ENCODE measurements around the gene GRIA4. TPM values are rescaled to one million over a fixed set of nuclear protein-coding genes. Genes with fewer than 3 reads are reported as not detected.

GRIA4 gene
- total RNA-seq, 2 donors from 2014 or later, result not detected

DNA sequence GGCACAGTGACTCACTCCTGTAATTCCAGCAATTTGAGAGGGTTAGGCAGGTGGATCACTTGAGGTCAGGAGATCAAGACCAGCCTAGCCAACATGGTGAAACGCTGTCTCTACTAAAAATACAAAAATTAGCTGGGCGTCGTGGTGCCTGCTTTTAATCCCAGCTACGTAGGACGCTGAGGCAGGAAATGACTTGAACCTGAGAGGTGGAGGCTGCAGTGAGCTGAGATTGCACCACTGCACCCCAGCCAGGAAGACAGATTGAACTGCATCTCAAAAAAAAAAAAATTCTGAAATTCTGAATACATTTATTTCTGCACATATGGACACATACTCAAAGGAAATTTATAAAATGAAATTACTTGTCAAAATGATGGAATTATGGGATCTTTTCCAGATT lies 103.2 kb downstream of the GRIA4 start:
- Mint-ChIP-seq H3K4me1 (ENCODE audit: low read depth in 2 of 2) (no peaks in the 10 kb centered on the region), H3K36me3 (no peaks in the 10 kb centered on the region), H3K4me3 (no peak overlapping the region), H3K27ac (no peak overlapping the region), H3K9me3 (peaks cover 8% of the 10 kb centered on the region), H3K27me3 (no peaks in the 10 kb centered on the region)
- DNase-seq (ENCODE audit: low spot score) (no peak), ATAC-seq (no peak)

DNA sequence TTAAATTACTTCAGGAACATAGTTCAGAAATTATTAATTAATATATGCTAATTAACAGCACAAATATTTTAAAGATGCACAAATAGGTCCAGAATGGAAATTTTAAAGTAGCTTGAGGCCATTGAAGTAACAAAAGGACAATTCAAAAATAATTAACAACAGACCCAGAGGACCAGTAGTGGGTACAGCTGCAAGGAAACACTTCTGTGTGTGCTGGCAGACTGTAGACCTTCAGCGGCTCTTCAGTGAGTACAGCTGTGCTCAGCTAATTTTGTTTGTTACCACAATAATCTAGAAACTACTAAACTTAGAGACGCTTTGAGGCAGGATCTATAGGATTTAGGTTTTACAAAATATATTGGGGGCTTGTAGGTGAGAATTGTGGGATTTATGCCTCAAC lies 103.8 kb downstream of the GRIA4 start:
- Mint-ChIP-seq H3K36me3 (no peaks in the 10 kb centered on the region), H3K4me3 (no peak overlapping the region)

DNA sequence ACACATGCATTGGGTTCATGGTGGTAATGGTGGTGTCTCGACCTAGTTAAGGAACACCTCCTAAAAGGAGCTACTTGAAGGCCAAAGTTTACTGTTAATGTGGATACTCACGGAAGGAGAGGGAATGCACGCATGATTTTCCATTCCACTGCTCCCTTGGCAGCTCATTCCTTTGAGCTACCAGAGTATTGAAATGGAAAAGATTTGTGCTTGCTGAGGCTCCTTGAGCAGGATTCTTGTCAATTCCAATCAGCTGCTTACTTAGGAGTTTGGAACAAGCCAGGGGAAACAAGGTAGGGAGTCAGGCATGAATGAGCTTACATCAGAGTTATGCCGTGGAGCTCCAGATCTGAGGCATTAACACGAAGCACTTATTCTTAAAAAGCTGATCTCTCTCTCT lies 108.8 kb downstream of the GRIA4 start:
- H3K27me3 Mint-ChIP-seq, result no peaks in the 10 kb centered on the region
- H3K9me3 Mint-ChIP-seq, result peaks cover 3% of the 10 kb centered on the region
- no peak overlapping the region for H3K4me3 Mint-ChIP-seq
- no peaks in the 10 kb centered on the region for H3K4me1 Mint-ChIP-seq (ENCODE audit: low read depth in 2 of 2)
- ATAC-seq (no peak), DNase-seq (ENCODE audit: low spot score) (no peak)
- H3K27ac Mint-ChIP-seq, result no peak overlapping the region
- no peaks in the 10 kb centered on the region for H3K36me3 Mint-ChIP-seq

More for the DNA sequence above, 103.8 kb downstream of the GRIA4 start:
- no peak for DNase-seq (ENCODE audit: low spot score)
- peaks cover 8% of the 10 kb centered on the region for H3K9me3 Mint-ChIP-seq
- no peak overlapping the region for H3K27ac Mint-ChIP-seq
- no peaks in the 10 kb centered on the region for H3K27me3 Mint-ChIP-seq
- ATAC-seq, result no peak
- no peaks in the 10 kb centered on the region for H3K4me1 Mint-ChIP-seq (ENCODE audit: low read depth in 2 of 2)

DNA sequence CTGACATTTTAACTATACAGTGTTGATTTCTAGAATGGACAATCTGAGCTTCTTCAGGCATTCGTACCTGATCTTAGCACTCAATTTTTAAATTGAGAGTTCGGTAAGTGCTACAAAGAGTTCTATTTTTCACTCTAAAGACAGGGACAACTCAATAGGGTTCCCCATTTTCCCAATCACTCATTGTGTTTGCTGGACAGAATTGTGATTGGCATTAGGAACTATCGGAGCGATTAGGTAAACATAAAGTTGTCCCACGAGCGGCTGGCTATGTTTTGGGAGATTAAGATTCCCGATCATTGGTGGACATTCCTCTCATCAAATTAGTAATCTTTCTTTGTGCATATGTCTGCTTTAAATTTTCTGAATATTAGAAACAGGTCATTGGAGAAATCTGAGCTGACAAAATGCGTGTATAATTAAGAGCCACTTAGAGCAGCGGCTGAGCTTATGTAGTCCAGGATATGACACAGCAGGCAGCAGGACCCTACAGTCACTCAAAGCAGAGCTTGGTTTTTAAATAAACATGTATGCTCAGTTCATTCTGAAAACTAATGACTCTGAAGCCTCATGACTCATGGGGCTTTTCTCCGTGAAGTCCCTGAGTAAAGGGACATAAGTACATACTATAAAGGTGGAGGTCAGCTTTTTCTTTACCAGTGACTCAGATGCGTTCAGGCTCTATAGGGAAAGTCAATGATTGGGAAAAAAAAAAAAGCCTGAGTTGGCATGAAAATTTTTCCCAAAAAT lies 109.4 kb downstream of the GRIA4 start:
- DNase-seq (ENCODE audit: low spot score) (no peak), ATAC-seq (no peak)
- Mint-ChIP-seq H3K36me3 (no peaks in the 10 kb centered on the region), H3K4me3 (no peak overlapping the region), H3K4me1 (ENCODE audit: low read depth in 2 of 2) (no peaks in the 10 kb centered on the region), H3K9me3 (peaks cover 3% of the 10 kb centered on the region), H3K27me3 (no peaks in the 10 kb centered on the region), H3K27ac (no peak overlapping the region)

DNA sequence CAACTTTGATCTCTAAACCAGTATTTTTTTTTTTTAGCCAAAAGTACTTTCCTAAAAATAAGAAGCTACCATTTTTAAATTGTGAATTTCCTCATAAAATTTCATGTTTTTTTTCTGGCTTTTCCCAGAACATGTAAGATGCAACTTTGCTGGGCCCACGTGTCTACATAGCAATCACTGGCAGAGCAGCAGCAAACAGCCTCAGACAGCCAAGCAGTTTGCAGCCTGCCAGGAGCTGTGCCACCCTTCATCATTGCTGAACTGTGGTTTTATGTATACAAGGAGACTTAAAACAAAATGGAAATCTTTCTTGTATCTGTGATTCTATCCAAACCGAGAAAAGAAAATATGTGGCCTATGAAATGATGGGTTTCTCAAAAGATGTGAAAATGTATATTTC lies 110.2 kb downstream of the GRIA4 start:
- H3K9me3 Mint-ChIP-seq, result no peaks in the 10 kb centered on the region
- ATAC-seq (no peak), DNase-seq (ENCODE audit: low spot score) (no peak)
- H3K27me3 Mint-ChIP-seq, result no peaks in the 10 kb centered on the region
- H3K4me1 Mint-ChIP-seq (ENCODE audit: low read depth in 2 of 2), result no peaks in the 10 kb centered on the region
- no peak overlapping the region for H3K4me3 Mint-ChIP-seq
- no peaks in the 10 kb centered on the region for H3K36me3 Mint-ChIP-seq
- H3K27ac Mint-ChIP-seq, result no peak overlapping the region

DNA sequence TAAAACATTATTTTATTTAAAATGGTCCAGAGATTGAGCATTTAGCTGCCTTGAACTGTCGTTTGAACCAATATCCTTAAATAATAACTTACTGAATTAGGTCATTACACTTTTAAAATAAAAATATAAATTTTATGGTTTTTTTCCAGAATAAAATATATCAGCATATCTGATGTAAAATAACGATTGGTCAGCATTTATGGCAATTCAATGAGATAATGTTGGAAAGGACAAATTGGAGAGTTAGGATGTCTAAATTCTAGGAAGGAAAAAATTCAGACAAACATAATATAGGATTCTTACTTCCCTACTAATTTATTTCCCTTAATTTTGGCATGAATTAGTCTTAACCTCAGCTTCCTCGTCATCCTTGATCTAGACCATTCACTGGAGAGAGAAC lies 113.4 kb downstream of the GRIA4 start:
- Mint-ChIP-seq H3K4me1 (ENCODE audit: low read depth in 2 of 2) (no peaks in the 10 kb centered on the region), H3K27me3 (no peaks in the 10 kb centered on the region), H3K4me3 (no peak overlapping the region), H3K9me3 (peaks cover 11% of the 10 kb centered on the region), H3K36me3 (no peaks in the 10 kb centered on the region), H3K27ac (no peak overlapping the region)
- no peak for DNase-seq (ENCODE audit: low spot score)
- no peak for ATAC-seq

DNA sequence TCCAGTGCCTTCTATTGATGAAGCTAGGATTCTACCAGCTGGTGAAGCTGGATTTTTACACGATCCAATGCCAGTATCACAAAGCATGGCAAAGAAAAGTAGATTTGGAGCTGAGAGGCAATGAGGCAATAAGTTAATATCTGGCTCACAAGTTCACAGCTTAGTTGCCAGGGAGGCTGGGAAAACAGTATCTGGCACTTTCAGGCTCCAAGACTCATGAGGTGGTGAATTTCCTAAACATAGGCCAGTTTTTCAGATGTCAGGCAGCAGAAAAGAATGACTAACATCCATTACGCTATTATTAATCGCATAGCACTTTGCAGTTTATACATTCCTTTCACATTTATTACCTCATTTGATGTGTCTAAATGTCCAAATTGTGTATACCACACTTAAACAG lies 122.7 kb downstream of the GRIA4 start:
- peaks cover 10% of the 10 kb centered on the region for H3K9me3 Mint-ChIP-seq
- no peaks in the 10 kb centered on the region for H3K27me3 Mint-ChIP-seq
- H3K4me3 Mint-ChIP-seq, result no peak overlapping the region
- H3K27ac Mint-ChIP-seq, result no peak overlapping the region
- DNase-seq (ENCODE audit: low spot score) (no peak), ATAC-seq (no peak)
- H3K36me3 Mint-ChIP-seq, result no peaks in the 10 kb centered on the region
- H3K4me1 Mint-ChIP-seq (ENCODE audit: low read depth in 2 of 2), result no peaks in the 10 kb centered on the region

DNA sequence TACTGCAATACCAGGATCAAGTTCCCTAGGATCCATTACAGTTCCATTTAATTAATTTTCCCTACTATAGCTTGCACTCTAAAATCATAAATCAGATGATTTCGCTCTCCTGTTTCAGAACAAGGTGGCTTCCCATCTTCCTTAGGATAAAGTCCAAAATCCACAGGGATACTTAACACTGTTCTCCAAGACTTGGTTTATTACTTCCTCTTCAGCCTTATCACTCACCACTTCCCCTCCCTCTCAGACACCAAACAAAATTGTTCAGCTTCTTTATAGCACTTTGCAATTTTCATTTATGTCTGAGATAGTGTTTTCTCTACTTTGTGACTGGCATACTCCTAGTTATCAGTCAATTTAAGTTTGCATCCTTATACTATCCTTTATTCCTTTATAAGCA lies 124.6 kb downstream of the GRIA4 start:
- DNase-seq (ENCODE audit: low spot score), result no peak
- H3K27ac Mint-ChIP-seq, result no peak overlapping the region
- H3K36me3 Mint-ChIP-seq, result no peaks in the 10 kb centered on the region
- no peaks in the 10 kb centered on the region for H3K27me3 Mint-ChIP-seq
- H3K4me1 Mint-ChIP-seq (ENCODE audit: low read depth in 2 of 2), result no peaks in the 10 kb centered on the region
- no peak for ATAC-seq
- H3K4me3 Mint-ChIP-seq, result no peak overlapping the region
- H3K9me3 Mint-ChIP-seq, result no peaks in the 10 kb centered on the region

- ATAC-seq, result no peak
- Mint-ChIP-seq H3K27me3 (no peaks in the 10 kb centered on the region), H3K27ac (no peak overlapping the region), H3K9me3 (no peaks in the 10 kb centered on the region), H3K4me3 (no peak overlapping the region), H3K36me3 (no peaks in the 10 kb centered on the region), H3K4me1 (ENCODE audit: low read depth in 2 of 2) (no peaks in the 10 kb centered on the region)
- no peak for DNase-seq (ENCODE audit: low spot score)
Measured at GRCh38 chr11:105738251-105738650, 128.4 kb downstream of the GRIA4 start.

DNA sequence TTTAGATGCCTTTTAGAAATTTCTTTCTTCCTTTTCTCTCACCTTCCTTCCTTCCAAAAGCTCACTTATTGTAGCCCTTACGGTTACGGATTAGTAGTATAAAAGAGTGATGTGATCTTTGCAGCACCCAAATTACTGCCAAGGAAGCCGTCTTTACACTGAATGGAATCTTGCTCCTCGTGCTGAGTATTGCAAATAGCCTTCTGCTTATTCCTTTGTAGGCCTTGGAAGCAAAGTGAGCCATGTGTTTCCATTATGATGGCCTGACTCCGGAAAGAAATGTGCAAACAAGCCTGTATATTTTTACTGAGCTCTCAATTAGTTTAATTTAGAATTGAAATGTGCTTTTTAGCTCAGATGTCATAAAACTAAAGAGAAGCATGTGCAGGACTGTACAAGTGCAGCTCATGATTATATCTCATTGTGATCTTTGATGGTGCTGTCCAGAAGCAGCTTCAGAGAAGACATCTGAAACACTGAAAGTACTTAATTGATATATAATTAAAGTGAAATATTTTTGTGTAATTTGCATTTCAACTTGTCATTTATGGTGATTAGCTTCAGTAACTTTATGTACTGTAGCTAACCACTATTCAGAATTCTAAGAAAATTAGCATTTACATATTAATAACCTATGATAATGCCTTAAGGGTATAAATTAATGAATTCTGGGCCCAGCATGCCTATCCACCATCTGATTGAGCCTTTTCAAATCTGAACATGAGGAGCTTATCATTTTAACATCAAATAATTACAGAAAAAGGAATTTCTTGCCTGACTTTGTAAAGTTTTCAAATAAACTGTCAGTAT lies 129.3 kb downstream of the GRIA4 start:
- Mint-ChIP-seq H3K27ac (no peak overlapping the region), H3K9me3 (peaks cover 5% of the 10 kb centered on the region), H3K4me1 (ENCODE audit: low read depth in 2 of 2) (no peaks in the 10 kb centered on the region), H3K4me3 (no peak overlapping the region), H3K36me3 (no peaks in the 10 kb centered on the region), H3K27me3 (no peaks in the 10 kb centered on the region)
- DNase-seq (ENCODE audit: low spot score) (no peak), ATAC-seq (no peak)

- Mint-ChIP-seq H3K4me3 (no peak overlapping the region), H3K27me3 (no peaks in the 10 kb centered on the region), H3K27ac (no peak overlapping the region), H3K9me3 (peaks cover 5% of the 10 kb centered on the region), H3K36me3 (no peaks in the 10 kb centered on the region), H3K4me1 (ENCODE audit: low read depth in 2 of 2) (no peaks in the 10 kb centered on the region)
- no peak for DNase-seq (ENCODE audit: low spot score)
- ATAC-seq, result no peak
Measured at GRCh38 chr11:105740164-105740903, 130.5 kb downstream of the GRIA4 start.

GRCh38 chr11:105741488-105742020 lies 131.7 kb downstream of the GRIA4 start:
- no peak overlapping the region for H3K4me3 Mint-ChIP-seq
- DNase-seq (ENCODE audit: low spot score) (no peak), ATAC-seq (no peak)
- H3K9me3 Mint-ChIP-seq, result peaks cover 5% of the 10 kb centered on the region
- H3K4me1 Mint-ChIP-seq (ENCODE audit: low read depth in 2 of 2), result no peaks in the 10 kb centered on the region
- H3K36me3 Mint-ChIP-seq, result no peaks in the 10 kb centered on the region
- no peak overlapping the region for H3K27ac Mint-ChIP-seq
- H3K27me3 Mint-ChIP-seq, result no peaks in the 10 kb centered on the region

- DNase-seq (ENCODE audit: low spot score), result no peak
- no peak overlapping the region for H3K4me3 Mint-ChIP-seq
Measured at GRCh38 chr11:105754260-105754659, 144.4 kb downstream of the GRIA4 start.

GRCh38 chr11:105754716-105755115 lies 144.8 kb downstream of the GRIA4 start:
- DNase-seq (ENCODE audit: low spot score) (no peak), ATAC-seq (no peak)
- Mint-ChIP-seq H3K27ac (no peak overlapping the region), H3K36me3 (no peaks in the 10 kb centered on the region), H3K9me3 (peaks cover 9% of the 10 kb centered on the region), H3K4me1 (ENCODE audit: low read depth in 2 of 2) (no peaks in the 10 kb centered on the region), H3K27me3 (no peaks in the 10 kb centered on the region), H3K4me3 (no peak overlapping the region)

More at GRCh38 chr11:105754260-105754659, 144.4 kb downstream of the GRIA4 start:
- no peaks in the 10 kb centered on the region for H3K4me1 Mint-ChIP-seq (ENCODE audit: low read depth in 2 of 2)
- H3K27me3 Mint-ChIP-seq, result no peaks in the 10 kb centered on the region
- H3K27ac Mint-ChIP-seq, result no peak overlapping the region
- no peaks in the 10 kb centered on the region for H3K36me3 Mint-ChIP-seq
- peaks cover 5% of the 10 kb centered on the region for H3K9me3 Mint-ChIP-seq
- no peak for ATAC-seq

Measured in natural killer cell treated with Interleukin-12 subunit alpha and Interleukin-12 subunit beta and Interleukin-15 and Interleukin-18, amount 100 ng/mL, for 72 hours (primary cell).